ENCODE measurements around the gene DDX31.

DDX31 gene

GRCh38 chr9:132597073-132597775 is 72.6 kb downstream of the DDX31 start:
- TF ChIP-seq CTCF (IDR thresholded peaks at IDR 0.05): no peak
- no peaks in the 10 kb centered on the region for H3K9me3 ChIP-seq
- H3K27ac ChIP-seq: no peak overlapping the region
- H3K4me1 ChIP-seq (ENCODE audit: control insufficient read depth in 1 of 2, insufficient read depth in 1 of 2, low read depth in 1 of 2, low read length in 1 of 2): no peaks in the 10 kb centered on the region
- H3K4me3 ChIP-seq (ENCODE audit: low read depth in 1 of 2, low read length in 1 of 2): no peak overlapping the region
- no peaks in the 10 kb centered on the region for H3K36me3 ChIP-seq
- H3K27me3 ChIP-seq: peaks cover 6% of the 10 kb centered on the region

- peaks cover 16% of the 10 kb centered on the region for H3K27me3 ChIP-seq
- no peak overlapping the region for H3K4me3 ChIP-seq (ENCODE audit: low read depth in 1 of 2, low read length in 1 of 2)
- H3K4me1 ChIP-seq (ENCODE audit: control insufficient read depth in 1 of 2, insufficient read depth in 1 of 2, low read depth in 1 of 2, low read length in 1 of 2): no peaks in the 10 kb centered on the region
- no peak for TF ChIP-seq CTCF (IDR thresholded peaks at IDR 0.05)
- H3K36me3 ChIP-seq: no peaks in the 10 kb centered on the region
- no peaks in the 10 kb centered on the region for H3K9me3 ChIP-seq
- H3K27ac ChIP-seq: no peak overlapping the region
These were observed 73.6 kb downstream of the DDX31 start for GRCh38 chr9:132596200-132596599.

- peaks cover 25% of the 10 kb centered on the region for H3K27me3 ChIP-seq
- no peak overlapping the region for H3K4me3 ChIP-seq (ENCODE audit: low read depth in 1 of 2, low read length in 1 of 2)
- H3K4me1 ChIP-seq (ENCODE audit: control insufficient read depth in 1 of 2, insufficient read depth in 1 of 2, low read depth in 1 of 2, low read length in 1 of 2): no peaks in the 10 kb centered on the region
- no peaks in the 10 kb centered on the region for H3K9me3 ChIP-seq
- H3K27ac ChIP-seq: no peak overlapping the region
- no peaks in the 10 kb centered on the region for H3K36me3 ChIP-seq
- TF ChIP-seq CTCF (IDR thresholded peaks at IDR 0.05): no peak
These were observed 74.5 kb downstream of the DDX31 start for GRCh38 chr9:132595319-132595718.

- Histone ChIP-seq H3K4me1 (ENCODE audit: control insufficient read depth in 1 of 2, insufficient read depth in 1 of 2, low read depth in 1 of 2, low read length in 1 of 2) (no peaks in the 10 kb centered on the region), H3K4me3 (ENCODE audit: low read depth in 1 of 2, low read length in 1 of 2) (no peak overlapping the region), H3K36me3 (no peaks in the 10 kb centered on the region), H3K27ac (no peak overlapping the region), H3K27me3 (peaks cover 34% of the 10 kb centered on the region), H3K9me3 (no peaks in the 10 kb centered on the region)
- no peak for TF ChIP-seq CTCF (IDR thresholded peaks at IDR 0.05)
These were observed 75.4 kb downstream of the DDX31 start for GRCh38 chr9:132594412-132594811.

GRCh38 chr9:132592451-132592850 is 77.3 kb downstream of the DDX31 start:
- no peaks in the 10 kb centered on the region for H3K36me3 ChIP-seq
- TF ChIP-seq CTCF (IDR thresholded peaks at IDR 0.05): no peak
- no peak overlapping the region for H3K4me3 ChIP-seq (ENCODE audit: low read depth in 1 of 2, low read length in 1 of 2)
- H3K9me3 ChIP-seq: no peaks in the 10 kb centered on the region
- no peaks in the 10 kb centered on the region for H3K4me1 ChIP-seq (ENCODE audit: control insufficient read depth in 1 of 2, insufficient read depth in 1 of 2, low read depth in 1 of 2, low read length in 1 of 2)
- H3K27me3 ChIP-seq: peaks cover 53% of the 10 kb centered on the region
- H3K27ac ChIP-seq: no peak overlapping the region

All from neutrophil (primary cell).